Tibial nerve (tissue), 3 donors: Measurements from ENCODE around the gene RUNX2.

ENCODE experiments used
- POLR2A ChIP-seq, 2 donors: fragments of 450-650 bp; IDR thresholded peaks; one replicate each; pipeline ENCODE4 v1.6.1; 2017; ENCODE audit warnings: antibody characterized with exemption in 2 of 2, mild to moderate bottlenecking in 2 of 2, moderate library complexity in 2 of 2
- TF ChIP-seq, protein P1 (sequence below), 5 experiments: fragments of 200-600 bp in 3 of 5; fragments of 450-650 bp in 2 of 5; sonication (generic) in 3 of 5; IDR thresholded peaks; one replicate each; pipeline ENCODE4 v1.5.1; 2016 to 2019; ENCODE audit warnings: antibody characterized with exemption in 5 of 5, mild to moderate bottlenecking in 3 of 5, moderate library complexity in 2 of 5

DNA sequence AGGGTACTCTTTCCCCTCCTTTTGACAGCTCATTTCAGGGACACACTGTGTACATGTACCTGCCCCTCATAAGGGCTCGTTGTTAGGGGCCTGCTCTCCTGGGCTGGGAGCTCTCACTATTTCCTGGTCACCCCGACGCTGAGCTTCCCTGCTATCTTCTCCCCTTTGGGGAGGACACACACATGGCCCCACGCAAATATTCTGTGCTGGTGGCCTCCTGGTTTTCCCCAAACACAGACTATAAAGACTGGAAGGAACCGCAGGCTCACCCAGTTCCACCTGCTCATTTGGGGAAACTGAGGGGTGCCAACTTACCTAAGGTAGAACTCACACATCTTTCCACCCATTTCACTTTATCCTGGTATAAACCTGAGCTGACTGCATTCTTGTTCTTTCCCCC, 351.0 kb downstream of the RUNX2 start:
- TF ChIP-seq POLR2A (IDR thresholded peaks at IDR 0.05) = no peak
- TF ChIP-seq, protein P1, sequence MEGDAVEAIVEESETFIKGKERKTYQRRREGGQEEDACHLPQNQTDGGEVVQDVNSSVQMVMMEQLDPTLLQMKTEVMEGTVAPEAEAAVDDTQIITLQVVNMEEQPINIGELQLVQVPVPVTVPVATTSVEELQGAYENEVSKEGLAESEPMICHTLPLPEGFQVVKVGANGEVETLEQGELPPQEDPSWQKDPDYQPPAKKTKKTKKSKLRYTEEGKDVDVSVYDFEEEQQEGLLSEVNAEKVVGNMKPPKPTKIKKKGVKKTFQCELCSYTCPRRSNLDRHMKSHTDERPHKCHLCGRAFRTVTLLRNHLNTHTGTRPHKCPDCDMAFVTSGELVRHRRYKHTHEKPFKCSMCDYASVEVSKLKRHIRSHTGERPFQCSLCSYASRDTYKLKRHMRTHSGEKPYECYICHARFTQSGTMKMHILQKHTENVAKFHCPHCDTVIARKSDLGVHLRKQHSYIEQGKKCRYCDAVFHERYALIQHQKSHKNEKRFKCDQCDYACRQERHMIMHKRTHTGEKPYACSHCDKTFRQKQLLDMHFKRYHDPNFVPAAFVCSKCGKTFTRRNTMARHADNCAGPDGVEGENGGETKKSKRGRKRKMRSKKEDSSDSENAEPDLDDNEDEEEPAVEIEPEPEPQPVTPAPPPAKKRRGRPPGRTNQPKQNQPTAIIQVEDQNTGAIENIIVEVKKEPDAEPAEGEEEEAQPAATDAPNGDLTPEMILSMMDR (IDR thresholded peaks at IDR 0.05) = no peak
